Muscle layer of duodenum (tissue), 2 donors: ENCODE results near the gene NOL4L.

ENCODE experiments used
- H3K27ac ChIP-seq: one replicate; pipeline ENCODE4 v1.7.0; 2013; ENCODE audit warnings: mild to moderate bottlenecking, low read length
- H3K27me3 ChIP-seq: one replicate; pipeline ENCODE4 v1.7.0; 2013; ENCODE audit warnings: low read depth, mild to moderate bottlenecking, control low read depth, low read length
- H3K36me3 ChIP-seq, 2 donors: one replicate each; pipeline ENCODE4 v1.7.0; 2013; ENCODE audit warnings: low read length in 2 of 2, control low read depth in 1 of 2, mild to moderate bottlenecking in 1 of 2; ENCODE audit not compliant: insufficient read depth in 2 of 2, control insufficient read depth in 1 of 2
- H3K4me1 ChIP-seq, 2 donors: one replicate each; pipeline ENCODE4 v1.7.0; 2013; ENCODE audit warnings: low read length in 2 of 2, mild to moderate bottlenecking in 2 of 2, control low read depth in 1 of 2, moderate library complexity in 1 of 2; ENCODE audit not compliant: insufficient read depth in 2 of 2, control insufficient read depth in 1 of 2
- H3K4me3 ChIP-seq, 2 donors: one replicate each; pipeline ENCODE4 v1.7.0; 2013; ENCODE audit warnings: low read length in 2 of 2, low read depth in 1 of 2, mild to moderate bottlenecking in 1 of 2
- H3K9me3 ChIP-seq, 2 donors: one replicate each; pipeline ENCODE4 v1.7.0; 2013; ENCODE audit warnings: low read length in 2 of 2, control low read depth in 1 of 2, mild to moderate bottlenecking in 1 of 2; ENCODE audit not compliant: control insufficient read depth in 1 of 2
- donor health status: healthy.

The NOL4L gene

DNA sequence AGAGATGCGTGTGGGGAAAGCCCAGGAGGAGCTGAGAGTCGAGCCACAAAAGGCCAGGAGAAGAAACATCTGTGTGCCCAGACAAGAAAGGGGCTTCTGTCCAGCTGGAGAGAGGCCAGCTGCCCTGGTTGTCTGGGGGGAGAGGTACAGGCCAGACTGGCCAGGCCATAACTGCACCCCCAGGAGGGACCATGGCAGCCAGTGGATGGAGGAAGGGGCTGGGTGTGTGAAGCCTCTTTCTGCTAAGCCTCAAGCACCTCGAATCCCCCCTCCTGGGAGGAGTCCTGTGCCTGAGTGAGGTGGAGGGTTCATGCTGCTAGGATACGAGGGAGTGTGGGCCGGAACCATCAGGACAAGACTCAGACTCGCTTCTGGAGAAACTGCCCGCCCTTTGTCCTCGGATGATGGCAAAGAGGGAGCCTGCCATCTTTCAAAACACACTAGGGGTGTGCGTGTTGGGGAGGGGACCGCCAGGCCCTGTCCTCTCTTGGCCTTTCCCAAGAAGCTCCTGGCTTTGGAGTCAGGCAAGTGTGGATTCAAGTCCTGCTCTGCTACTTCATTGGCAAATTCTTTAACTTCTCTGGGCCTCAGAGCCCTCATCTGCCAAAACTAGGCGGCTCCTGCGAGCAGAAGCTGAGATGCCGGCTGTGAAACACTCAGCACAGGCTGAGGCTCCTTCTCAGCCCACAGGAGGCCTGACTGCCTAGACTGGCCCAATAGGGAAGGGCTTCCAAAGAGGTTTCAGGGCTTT lies 136.7 kb downstream of the NOL4L start:
- peaks cover 0 to 31% of the 10 kb centered on the region in 2 donors for H3K4me1 ChIP-seq

DNA sequence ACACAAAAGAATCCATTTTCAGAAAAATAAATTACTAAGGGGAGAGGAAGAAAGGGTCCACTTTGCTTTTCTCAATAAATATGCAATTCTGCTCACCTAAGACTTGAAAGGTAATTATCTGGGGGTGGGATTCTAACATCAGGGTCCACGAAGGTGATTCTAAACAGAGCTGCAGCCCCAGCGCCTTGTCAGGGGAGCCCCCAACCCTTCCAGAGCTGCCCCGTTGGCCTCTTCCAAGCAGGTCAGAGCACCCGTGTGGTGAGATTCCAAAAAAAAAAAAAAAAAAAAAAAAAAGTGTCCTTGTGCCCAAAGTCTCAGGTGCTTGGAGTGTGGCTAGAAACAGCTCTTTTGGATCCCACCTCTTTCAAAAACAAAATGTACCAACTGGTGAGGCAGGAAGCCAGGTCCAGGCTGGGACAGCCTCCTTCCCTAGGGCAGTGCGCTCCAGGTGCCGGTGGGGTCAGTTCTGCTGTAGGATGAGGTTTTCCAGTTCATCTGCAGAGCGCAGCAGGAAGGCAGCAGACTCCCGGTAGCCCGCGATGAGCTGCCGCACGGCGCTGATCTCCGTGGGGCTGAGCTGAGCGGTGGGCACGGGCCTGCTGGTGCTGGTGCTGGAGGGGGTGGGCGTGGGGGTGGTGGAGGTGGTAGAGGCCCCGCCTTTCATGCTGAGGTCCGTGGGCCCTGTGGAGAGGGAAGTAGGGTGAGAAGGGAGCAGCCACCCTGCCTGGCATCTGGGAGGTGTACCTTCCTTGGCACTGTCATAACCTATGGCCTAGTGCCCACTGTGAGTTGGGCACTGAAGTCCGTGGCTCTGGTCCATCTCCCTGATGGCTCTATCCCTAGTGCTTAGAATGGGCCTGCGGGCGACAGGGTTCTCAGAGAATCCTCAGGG lies 137.8 kb downstream of the NOL4L start:
- Histone ChIP-seq H3K27me3 (no peaks in the 10 kb centered on the region), H3K9me3 (no peaks in the 10 kb centered on the region), H3K36me3 (peaks cover 35 to 43% of the 10 kb centered on the region in 2 donors), H3K27ac (no peak overlapping the region), H3K4me3 (no peak overlapping the region), H3K4me1 (peaks cover 0 to 31% of the 10 kb centered on the region in 2 donors)

More for the DNA sequence above, 136.7 kb downstream of the NOL4L start:
- no peaks in the 10 kb centered on the region for H3K27me3 ChIP-seq
- no peak overlapping the region for H3K4me3 ChIP-seq
- H3K9me3 ChIP-seq, result no peaks in the 10 kb centered on the region
- H3K27ac ChIP-seq, result no peak overlapping the region
- H3K36me3 ChIP-seq, result peaks cover 37 to 54% of the 10 kb centered on the region in 2 donors

DNA sequence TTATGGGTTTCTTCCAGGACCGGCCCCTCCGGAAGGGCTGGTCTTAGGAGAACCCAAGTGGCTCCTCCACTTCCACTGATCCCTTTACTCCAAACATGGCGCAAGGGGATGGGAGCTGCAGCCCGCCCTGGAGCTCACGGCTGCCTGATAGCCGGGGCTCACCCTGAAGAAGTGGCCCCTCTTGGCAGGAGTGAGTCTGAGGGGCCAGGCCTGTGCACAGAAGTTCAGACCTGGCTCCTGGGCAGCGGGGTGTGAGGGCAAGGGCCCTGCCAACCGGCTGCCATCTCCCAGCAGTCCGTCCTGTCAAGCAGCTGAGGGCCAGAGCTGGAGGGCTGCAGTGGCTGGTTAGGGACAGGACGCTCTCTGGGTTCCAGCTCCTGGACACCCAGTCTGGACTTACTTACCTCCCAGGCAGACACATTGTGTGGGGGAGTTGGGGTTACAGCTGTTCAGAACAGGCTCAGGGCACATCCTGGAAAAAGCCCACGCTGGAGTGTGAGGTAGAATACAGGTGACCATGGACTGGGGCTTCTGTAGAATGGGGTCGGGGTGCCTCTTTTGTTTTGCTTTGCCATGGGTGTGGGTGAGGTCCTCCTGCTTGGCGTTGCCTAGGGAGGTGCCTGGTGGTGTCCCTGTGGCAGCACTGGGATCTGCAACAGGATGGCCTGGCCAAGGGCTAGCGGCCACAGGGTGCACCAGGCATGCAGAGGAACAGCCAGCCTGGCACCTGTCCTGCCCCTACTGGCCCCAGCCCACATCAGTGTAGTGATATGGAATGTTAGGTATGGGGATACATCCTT lies 138.6 kb downstream of the NOL4L start:
- Histone ChIP-seq H3K36me3 (peaks cover 28 to 37% of the 10 kb centered on the region in 2 donors), H3K4me3 (no peak overlapping the region), H3K27ac (no peak overlapping the region), H3K9me3 (no peaks in the 10 kb centered on the region), H3K4me1 (peaks cover 0 to 31% of the 10 kb centered on the region in 2 donors), H3K27me3 (no peaks in the 10 kb centered on the region)

- H3K27me3 ChIP-seq, result no peaks in the 10 kb centered on the region
- no peaks in the 10 kb centered on the region for H3K9me3 ChIP-seq
- no peak overlapping the region for H3K27ac ChIP-seq
- peaks cover 0 to 29% of the 10 kb centered on the region in 2 donors for H3K4me1 ChIP-seq
- H3K36me3 ChIP-seq, result peaks cover 23 to 33% of the 10 kb centered on the region in 2 donors
- no peak overlapping the region for H3K4me3 ChIP-seq
Measured at GRCh38 chr20:32445539-32446273, 139.4 kb downstream of the NOL4L start.

DNA sequence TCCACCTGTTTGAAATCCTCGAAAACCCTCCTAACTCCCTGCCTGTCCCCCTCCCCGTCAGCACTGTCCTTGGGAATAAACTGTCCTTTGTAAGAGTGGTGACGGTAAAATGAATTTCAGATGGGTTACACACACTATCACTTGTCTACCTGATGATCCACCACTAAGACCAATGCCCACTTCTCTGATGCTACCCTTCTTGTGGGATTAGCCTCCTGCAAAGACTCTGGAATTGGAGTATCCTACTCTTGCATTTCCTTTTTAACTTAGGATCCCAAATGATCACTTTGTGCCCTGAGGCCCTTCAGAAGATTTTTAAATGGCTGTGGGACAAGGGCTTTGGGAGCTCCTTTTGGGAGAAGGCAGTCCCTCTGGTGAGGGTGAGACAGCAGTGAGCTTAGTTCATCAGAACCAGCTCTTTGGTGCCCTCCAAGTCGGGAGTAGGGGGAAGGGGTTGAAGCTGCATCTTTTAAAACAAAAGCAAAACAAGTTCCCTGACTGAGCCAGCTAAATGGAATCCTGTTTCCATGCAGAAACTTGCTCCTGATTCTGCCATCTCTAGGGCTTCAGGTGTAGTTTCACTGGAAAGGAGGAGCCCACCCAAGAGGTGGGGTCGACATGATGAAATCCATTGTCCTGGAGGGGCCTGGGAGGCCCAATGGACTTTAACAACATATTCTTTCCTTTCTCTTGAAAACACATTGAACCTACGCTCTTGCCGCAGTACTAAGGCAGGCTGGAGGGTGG lies 140.5 kb downstream of the NOL4L start:
- peaks cover 0 to 19% of the 10 kb centered on the region in 2 donors for H3K4me1 ChIP-seq
- H3K4me3 ChIP-seq, result no peak overlapping the region
- no peaks in the 10 kb centered on the region for H3K9me3 ChIP-seq
- no peak overlapping the region for H3K27ac ChIP-seq
- H3K36me3 ChIP-seq, result peaks cover 18 to 32% of the 10 kb centered on the region in 2 donors
- no peaks in the 10 kb centered on the region for H3K27me3 ChIP-seq

DNA sequence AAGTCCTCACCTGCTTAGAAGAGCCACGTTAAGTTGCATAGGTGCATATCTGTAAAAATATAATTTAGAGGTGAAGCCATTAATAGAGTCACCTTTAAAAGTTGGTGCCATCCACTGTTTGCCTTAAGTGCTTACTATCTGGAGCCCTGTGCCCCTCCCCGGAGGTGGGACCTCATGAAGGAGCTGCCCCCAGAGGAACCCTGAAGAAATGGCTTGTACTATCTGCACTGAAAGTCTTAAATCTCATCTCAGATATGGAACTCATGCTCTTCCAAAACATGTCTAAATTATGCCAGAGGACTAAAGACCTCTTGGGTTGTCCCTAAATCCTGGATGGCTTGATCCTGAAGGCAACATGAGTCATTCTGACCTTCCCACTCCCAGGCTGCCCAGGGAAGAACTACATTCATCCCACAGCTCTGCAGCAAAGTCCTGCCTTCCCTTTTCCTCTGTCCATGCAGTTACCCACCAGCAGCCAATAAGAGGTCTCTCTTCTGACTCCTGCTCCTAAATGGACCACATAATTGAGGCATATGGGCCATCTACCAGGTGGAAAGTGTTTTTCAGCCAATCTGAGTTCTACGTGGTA lies 141.7 kb downstream of the NOL4L start:
- Histone ChIP-seq H3K4me1 (peaks cover 0 to 10% of the 10 kb centered on the region in 2 donors), H3K27ac (no peak overlapping the region), H3K36me3 (peaks cover 29 to 39% of the 10 kb centered on the region in 2 donors), H3K27me3 (no peaks in the 10 kb centered on the region), H3K9me3 (no peaks in the 10 kb centered on the region), H3K4me3 (no peak overlapping the region)

DNA sequence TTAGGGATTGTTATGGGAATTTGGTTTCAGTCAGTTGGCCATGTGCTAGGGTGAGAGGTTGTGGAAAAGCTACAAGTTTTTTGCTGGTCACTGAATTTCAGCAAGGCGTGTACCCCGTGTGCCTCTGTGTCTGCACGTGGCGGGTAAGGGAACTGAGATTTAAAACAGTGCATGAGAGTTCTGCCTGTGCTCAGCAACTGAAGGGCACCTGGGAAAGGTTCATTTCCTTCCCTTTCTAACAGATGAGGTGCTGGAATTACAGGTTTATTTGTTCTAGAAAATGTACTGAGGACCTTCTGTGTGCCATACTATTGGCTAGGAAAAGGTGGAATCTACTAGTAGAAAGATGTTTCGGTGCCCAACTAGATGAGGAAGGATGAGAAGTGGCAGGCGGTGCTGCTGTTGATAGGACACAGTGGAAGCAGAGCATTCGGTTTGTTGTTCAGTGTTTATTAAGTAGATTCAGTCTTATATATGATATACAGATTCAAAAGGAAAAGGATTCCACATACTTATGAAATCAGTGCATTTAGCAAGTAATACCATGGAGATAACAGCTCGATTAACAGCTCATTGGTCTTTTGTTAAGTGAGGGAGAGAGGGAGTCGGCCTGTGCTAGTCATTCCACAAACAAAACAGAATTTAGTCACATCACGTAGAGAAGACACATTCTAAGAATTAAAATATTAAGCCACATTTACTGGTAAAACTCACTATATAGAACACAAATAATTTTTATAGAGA lies 142.3 kb downstream of the NOL4L start:
- H3K9me3 ChIP-seq, result no peaks in the 10 kb centered on the region
- H3K27me3 ChIP-seq, result no peaks in the 10 kb centered on the region
- H3K4me1 ChIP-seq, result peaks cover 0 to 3% of the 10 kb centered on the region in 2 donors
- no peak overlapping the region for H3K4me3 ChIP-seq
- no peak overlapping the region for H3K27ac ChIP-seq
- peaks cover 36 to 41% of the 10 kb centered on the region in 2 donors for H3K36me3 ChIP-seq

DNA sequence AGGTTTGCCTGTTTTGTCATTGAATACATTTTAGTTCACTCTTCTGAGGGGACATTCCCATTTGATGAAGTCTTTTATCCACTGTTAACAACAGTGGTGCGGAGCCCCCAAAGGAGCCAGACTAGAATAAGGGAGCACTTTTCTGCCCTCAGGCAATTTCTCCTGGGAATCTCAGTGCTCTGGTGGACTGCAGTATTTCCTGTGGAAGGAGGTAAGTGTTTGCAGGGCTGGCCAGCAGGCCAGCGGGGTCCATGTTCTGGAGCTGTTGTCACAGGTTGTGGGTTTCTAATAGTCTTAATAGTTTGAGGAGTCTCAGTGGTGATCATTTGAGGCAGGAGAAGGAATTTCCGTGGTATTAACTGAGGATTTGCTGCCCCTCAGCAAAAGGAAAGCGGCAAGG lies 143.5 kb downstream of the NOL4L start:
- no peak overlapping the region for H3K4me3 ChIP-seq
- no peak overlapping the region for H3K27ac ChIP-seq
- no peaks in the 10 kb centered on the region for H3K4me1 ChIP-seq
- H3K27me3 ChIP-seq, result no peaks in the 10 kb centered on the region
- peaks cover 40 to 41% of the 10 kb centered on the region in 2 donors for H3K36me3 ChIP-seq
- no peaks in the 10 kb centered on the region for H3K9me3 ChIP-seq

DNA sequence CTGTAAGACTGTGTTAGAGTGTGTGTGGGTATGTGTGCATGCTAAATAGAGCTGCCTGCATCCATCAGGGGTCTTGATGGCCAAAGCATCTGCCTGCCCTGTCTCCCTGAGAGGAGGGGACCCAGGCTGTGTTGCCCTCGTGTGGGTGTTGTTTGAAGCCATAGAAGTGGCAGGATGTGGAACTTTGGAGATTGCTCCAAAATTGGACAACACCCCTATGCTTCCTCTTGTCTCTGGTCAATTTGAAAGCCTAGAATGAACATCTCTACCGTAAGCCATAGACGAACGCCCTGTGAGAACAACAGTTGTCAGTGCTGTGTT lies 144.4 kb downstream of the NOL4L start:
- Histone ChIP-seq H3K9me3 (no peaks in the 10 kb centered on the region), H3K4me1 (no peaks in the 10 kb centered on the region), H3K4me3 (no peak overlapping the region), H3K27ac (no peak overlapping the region), H3K36me3 (peaks cover 39 to 49% of the 10 kb centered on the region in 2 donors), H3K27me3 (no peaks in the 10 kb centered on the region)
